LNCaP clone FGC (cell line): Measurements from ENCODE around the gene CPEB3.

ENCODE experiments used
- DNase-seq: peaks from one replicate; pipeline ENCODE4 v3.0.0-alpha.2; 2011; ENCODE audit warnings: low read depth
- H3K4me3 ChIP-seq: 2 replicates; pipeline ENCODE4 v1.5.1; 2011; ENCODE audit warnings: mild to moderate bottlenecking, low read depth, low read length, control low read depth
- TF ChIP-seq, protein P1 (sequence below): IDR thresholded peaks from 2 replicates; pipeline ENCODE4 v1.5.1; 2012; ENCODE audit warnings: mild to moderate bottlenecking; ENCODE audit not compliant: control insufficient read depth, insufficient read depth; ENCODE audit errors: extremely low read depth

CPEB3 gene

DNA sequence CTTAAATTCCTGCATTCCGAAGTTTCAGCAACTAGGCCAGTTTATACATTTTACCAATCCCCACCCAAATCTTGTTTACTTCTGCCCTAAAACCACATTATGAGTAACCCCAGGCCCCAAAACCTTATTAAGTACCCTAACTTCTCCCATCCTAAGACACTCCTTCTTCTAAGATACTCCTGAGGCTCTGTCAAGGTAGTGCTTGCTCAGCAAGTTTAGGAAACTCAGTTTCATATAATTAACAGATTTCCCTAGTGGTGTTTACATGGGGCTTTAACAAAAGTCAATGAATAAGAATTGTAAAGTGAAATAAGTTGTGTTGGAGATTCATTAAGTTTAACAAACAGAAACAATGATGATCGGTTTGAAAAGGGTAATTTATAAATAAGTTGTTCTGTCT, 77.8 kb downstream of the CPEB3 start:
- H3K4me3 ChIP-seq = no peak overlapping the region
- TF ChIP-seq, protein P1, sequence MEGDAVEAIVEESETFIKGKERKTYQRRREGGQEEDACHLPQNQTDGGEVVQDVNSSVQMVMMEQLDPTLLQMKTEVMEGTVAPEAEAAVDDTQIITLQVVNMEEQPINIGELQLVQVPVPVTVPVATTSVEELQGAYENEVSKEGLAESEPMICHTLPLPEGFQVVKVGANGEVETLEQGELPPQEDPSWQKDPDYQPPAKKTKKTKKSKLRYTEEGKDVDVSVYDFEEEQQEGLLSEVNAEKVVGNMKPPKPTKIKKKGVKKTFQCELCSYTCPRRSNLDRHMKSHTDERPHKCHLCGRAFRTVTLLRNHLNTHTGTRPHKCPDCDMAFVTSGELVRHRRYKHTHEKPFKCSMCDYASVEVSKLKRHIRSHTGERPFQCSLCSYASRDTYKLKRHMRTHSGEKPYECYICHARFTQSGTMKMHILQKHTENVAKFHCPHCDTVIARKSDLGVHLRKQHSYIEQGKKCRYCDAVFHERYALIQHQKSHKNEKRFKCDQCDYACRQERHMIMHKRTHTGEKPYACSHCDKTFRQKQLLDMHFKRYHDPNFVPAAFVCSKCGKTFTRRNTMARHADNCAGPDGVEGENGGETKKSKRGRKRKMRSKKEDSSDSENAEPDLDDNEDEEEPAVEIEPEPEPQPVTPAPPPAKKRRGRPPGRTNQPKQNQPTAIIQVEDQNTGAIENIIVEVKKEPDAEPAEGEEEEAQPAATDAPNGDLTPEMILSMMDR = no peak

DNA sequence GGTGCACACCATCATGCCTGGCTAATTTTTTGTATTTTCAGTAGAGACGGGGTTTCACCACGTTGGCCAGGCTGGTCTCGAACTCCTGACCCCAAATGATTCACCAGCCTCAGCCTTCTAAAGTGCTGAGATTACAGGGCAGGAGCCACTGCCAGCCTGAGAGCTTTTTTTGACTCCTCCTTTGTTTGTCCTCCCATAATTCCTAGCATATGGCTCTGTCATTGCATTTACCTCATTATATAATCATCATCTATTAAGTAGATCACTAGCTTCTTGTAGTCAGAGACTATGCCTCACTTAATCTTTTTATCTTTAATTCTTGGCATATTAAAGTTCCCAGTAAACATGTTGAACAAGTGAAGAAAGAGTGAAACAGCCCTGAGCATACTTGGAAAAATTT, 82.1 kb downstream of the CPEB3 start:
- H3K4me3 ChIP-seq = no peak overlapping the region
- DNase-seq = peak; percentile 49
- TF ChIP-seq, protein P1 = no peak

More for the DNA sequence above, 77.8 kb downstream of the CPEB3 start:
- DNase-seq = no peak

DNA sequence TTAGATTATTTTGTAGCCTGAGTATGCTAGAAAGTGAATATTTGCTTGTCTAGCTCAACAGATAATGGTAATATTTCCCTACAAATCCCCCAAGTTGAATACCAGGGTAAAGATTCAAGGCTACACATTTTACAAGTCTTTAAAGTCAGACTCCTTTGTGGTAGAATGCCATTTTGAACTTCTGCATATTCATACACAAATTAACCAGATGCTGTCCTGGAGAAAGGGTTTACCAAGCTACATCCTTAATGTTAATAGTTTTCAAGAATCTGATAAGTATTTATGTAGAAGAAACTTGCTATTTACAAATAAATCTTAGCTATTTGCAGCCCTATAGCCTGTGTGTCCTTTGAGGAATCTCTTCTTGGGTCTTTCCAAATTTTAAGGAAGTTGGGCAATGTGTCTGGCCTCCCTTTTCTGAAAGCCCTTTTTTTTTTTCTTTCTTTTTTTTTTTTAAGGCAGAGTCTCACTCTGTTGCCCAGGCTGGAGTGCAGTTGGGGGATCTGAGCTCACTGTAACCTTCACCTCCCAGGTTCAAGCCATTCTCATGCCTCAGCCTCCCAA, 82.6 kb downstream of the CPEB3 start:
- no peak overlapping the region for H3K4me3 ChIP-seq
- no peak for DNase-seq
- TF ChIP-seq, protein P1 = no peak

DNA sequence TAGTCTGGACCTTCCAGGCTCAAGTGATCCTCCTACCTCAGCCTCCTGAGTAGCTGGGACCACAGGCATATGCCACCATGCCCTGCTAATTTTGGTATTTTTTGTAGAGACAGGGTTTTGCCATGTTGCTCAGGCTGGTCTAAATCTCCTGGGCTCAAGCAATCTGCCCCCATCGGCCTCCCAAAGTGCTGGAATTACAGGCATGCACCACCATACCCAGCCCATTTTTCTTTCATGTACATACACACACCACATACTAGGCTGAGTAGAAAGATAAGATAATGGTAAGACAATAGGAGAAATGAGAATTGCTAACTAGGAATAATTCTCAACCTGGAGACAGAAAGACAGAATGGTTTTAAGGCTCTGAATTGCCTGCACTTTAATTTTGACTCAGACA, 83.8 kb downstream of the CPEB3 start:
- TF ChIP-seq, protein P1 = no peak
- H3K4me3 ChIP-seq = no peak overlapping the region
- DNase-seq = no peak

DNA sequence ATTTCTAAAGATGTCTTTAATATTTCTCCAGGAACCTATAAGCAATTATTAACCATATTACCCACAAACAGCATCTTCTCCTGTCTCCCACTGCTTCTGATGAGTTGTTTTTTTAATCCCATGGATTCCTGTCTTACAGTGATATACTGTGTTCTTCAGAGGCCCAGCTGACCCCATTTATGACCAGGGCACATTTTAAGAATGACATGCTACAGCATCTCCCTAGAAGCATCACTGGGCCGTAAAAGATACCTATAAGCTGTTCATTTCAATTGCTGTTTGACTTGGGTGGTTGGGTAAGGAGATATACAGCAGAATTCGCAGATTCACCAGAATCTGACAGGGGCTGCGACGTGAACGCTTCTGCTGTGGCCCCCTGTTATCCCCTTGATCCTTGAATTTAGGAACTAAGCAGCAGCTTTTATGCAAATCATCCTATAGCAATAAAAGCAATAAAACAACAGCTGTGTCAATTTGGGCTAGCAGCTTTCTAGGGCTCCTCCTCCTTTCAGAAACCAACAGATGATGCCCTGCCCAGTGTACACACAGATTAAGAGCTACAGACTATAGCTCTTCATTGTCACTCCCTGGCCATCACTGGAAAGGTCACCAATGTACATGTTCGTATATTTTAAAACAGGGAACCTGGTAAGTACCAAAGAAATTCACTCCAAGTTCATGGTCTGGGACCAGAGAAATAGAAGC, 86.8 kb downstream of the CPEB3 start:
- DNase-seq = peak; percentile 57
- TF ChIP-seq, protein P1 = peak; percentile 22
- no peak overlapping the region for H3K4me3 ChIP-seq

DNA sequence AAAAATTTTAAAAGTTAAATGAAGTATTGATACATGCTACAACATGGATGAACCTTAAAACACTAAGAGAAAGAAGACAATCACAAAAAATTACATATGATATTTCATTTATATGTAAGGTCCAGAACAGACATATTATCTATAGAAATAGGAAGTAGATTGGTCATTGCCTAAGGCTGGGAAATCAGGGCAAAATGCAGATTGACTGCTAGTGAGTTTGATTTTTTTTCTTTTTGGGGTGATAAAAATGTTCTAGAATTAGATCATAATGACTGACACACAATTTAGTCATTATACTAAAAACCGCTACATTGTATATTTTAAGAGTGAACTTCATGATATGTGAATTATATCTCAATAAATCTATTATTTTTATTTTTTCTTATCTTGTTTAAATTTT, 88.3 kb downstream of the CPEB3 start:
- no peak for DNase-seq
- TF ChIP-seq, protein P1 = no peak
- H3K4me3 ChIP-seq = no peak overlapping the region

DNA sequence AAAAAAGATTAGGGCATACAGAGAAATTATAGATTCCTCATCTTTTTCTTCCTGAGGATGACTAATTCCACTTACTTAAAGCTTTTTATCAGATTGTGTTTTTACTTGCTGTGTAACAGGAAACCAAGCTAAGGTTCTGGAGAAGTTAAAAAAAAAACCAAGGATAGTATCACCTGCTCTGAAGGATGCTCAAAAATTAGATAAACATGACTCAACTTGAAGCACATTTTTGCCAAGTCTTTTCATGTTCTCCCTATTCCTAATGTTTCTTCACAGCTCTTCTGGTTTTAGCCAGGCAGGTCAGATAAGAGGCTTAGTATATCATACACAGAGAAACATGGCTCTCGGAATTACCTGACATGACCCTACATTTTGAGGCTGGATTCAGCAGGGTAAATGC, 90.3 kb downstream of the CPEB3 start:
- TF ChIP-seq, protein P1 = no peak

More for the DNA sequence above, 90.3 kb downstream of the CPEB3 start:
- no peak for DNase-seq
- no peak overlapping the region for H3K4me3 ChIP-seq
